ENCODE results near the gene LRMDA.
"Not testable (repeated sequence)": the region's sequence is repeated elsewhere in the genome, so short reads cannot be mapped to it uniquely, and the experiment has no call there.

LRMDA gene

GRCh38 chr10:75754096-75754831 is 322.8 kb downstream of the LRMDA start:
- DNase-seq, result no peak

- no peak for DNase-seq
Observed at GRCh38 chr10:75755528-75755927, 324.1 kb downstream of the LRMDA start.

GRCh38 chr10:75761289-75761688 is 329.9 kb downstream of the LRMDA start:
- no peak for DNase-seq

- no peak for DNase-seq
Observed at GRCh38 chr10:75762431-75762802, 331.0 kb downstream of the LRMDA start.

GRCh38 chr10:75763652-75764051 is 332.2 kb downstream of the LRMDA start:
- DNase-seq, result no peak

- DNase-seq, result no peak
Observed at GRCh38 chr10:75764974-75765788, 333.8 kb downstream of the LRMDA start.

- no peak for DNase-seq
Observed at GRCh38 chr10:75765789-75766096, 334.3 kb downstream of the LRMDA start.

- DNase-seq, result no peak
Observed at GRCh38 chr10:75766106-75766505, 334.7 kb downstream of the LRMDA start.

GRCh38 chr10:75766752-75767151 is 335.3 kb downstream of the LRMDA start:
- not testable (repeated sequence) for DNase-seq

- DNase-seq, result no peak
Observed at GRCh38 chr10:75770626-75771081, 339.2 kb downstream of the LRMDA start.

- DNase-seq, result no peak
Observed at GRCh38 chr10:75771606-75772005, 340.2 kb downstream of the LRMDA start.

GRCh38 chr10:75772153-75772887 is 340.9 kb downstream of the LRMDA start:
- peak in 1 of 5 donors; percentile 48 for DNase-seq

- no peak for DNase-seq
Observed at GRCh38 chr10:75773231-75773780, 341.9 kb downstream of the LRMDA start.

GRCh38 chr10:75773813-75774782 is 342.7 kb downstream of the LRMDA start:
- DNase-seq, result no peak

- DNase-seq, result no peak
Observed at GRCh38 chr10:75774783-75775490, 343.5 kb downstream of the LRMDA start.

- no peak for DNase-seq
Observed at GRCh38 chr10:75776738-75777504, 345.5 kb downstream of the LRMDA start.

GRCh38 chr10:75778665-75779064 is 347.2 kb downstream of the LRMDA start:
- no peak for DNase-seq

GRCh38 chr10:75779276-75779675 is 347.9 kb downstream of the LRMDA start:
- no peak for DNase-seq

GRCh38 chr10:75782463-75783248 is 351.2 kb downstream of the LRMDA start:
- no peak for DNase-seq
